NCI-H1417 (cell line): ENCODE measurements around the gene FOXQ1.

Source experiments
- DNase-seq, 3 experiments: peaks; one replicate each; lab custom pipeline; 2025; lab: John Stamatoyannopoulos, UW

FOXQ1 gene

DNA sequence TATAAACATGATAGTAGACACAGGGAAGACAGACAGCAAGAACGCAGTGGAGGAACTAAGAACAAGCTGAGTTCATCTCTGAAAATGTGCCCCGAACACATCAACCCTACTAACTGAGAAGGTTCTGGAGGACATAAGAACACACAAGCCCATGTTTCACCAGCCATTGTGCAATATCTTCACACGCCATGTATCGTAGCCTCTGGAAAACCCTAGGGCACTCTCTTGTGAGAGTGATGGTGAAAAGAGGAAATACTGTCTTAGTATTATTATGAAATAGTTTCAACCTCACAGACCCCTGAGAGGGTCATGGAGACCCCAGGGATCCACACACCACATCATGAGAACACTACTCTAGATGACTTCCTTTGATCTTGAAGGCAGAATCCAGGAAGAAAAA lies 51.4 kb downstream of the FOXQ1 start:
- no peak for DNase-seq

DNA sequence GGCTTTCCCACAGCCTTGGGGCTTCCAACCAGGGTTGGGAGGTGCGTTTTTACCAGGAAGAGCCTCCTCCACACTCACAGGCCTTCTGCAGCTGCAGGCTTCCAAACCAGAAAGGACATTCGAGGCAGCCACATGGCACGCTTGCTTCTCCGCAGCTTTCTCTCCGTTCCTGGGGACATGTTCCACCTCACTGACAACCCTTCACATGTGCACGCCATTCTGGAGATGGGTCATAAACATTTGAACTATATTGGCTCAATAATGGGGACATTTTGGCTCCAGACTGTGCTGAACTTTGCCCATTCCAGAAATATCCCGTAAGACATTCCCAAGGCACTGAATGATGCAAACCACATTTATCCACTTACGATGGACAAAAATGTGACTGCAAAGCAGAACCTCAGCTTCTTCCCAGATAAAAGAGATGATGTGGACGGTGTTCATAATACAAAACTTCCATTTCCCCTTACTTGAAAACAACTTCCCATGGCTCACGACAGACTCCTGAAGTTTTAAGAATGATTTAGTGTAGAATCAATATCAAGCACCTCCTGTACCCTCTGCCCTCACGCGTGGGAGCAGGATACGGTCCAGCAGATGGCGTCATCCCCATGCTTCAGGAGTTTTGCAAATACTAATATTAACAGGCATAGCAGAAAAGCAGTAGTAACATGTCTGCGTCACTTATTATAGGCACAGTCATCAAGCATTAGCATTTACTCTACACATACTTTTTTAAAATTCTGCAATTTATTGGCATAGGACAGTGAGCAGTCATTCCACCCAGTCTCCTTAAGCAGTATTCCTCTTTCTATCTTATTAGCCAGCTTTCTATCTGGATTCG lies 52.1 kb downstream of the FOXQ1 start:
- peak in 1 of 3 experiments; percentile 20 for DNase-seq
